Colonic mucosa (tissue), 4 donors: Measurements from ENCODE around the gene OLFML2A. TPM values are rescaled to one million over a fixed set of nuclear protein-coding genes. Genes with fewer than 3 reads are reported as not detected.

Source experiments
- DNase-seq: peaks from one replicate; pipeline ENCODE4 v3.0.0-alpha.2; 2020
- H3K27ac ChIP-seq: fragments of 200-600 bp; one replicate; pipeline ENCODE4 v1.8.0; 2021
- H3K27me3 ChIP-seq: fragments of 200-600 bp; one replicate; pipeline ENCODE4 v1.8.0; 2021
- H3K36me3 ChIP-seq: fragments of 200-600 bp; one replicate; pipeline ENCODE4 v1.8.0; 2021
- H3K4me1 ChIP-seq: fragments of 200-600 bp; one replicate; pipeline ENCODE4 v1.8.0; 2021; ENCODE audit warnings: mild to moderate bottlenecking
- H3K4me3 ChIP-seq: fragments of 200-600 bp; one replicate; pipeline ENCODE4 v1.8.0; 2021
- H3K9ac ChIP-seq, 2 donors: one replicate each; pipeline ENCODE4 v1.7.0; 2013; ENCODE audit warnings: control low read depth in 2 of 2, low read depth in 2 of 2, low read length in 2 of 2
- H3K9me3 ChIP-seq: fragments of 200-600 bp; one replicate; pipeline ENCODE4 v1.8.0; 2021
- CTCF ChIP-seq: fragments of 200-600 bp; IDR thresholded peaks from one replicate; pipeline ENCODE4 v1.8.0; 2022; ENCODE audit warnings: antibody characterized with exemption, mild to moderate bottlenecking
- intact Hi-C: fragments of 100-400 bp; cut with DNase I; formaldehyde crosslinking; loops from one replicate; pipeline ENCODE4 v1.14.1; 2022
- total RNA-seq, 2 donors: library from RNA; stranded (reverse); fragmentation: NEBNext Ultra II Directional in 1 of 2; extraction: Animal tissue kit (Norgen Biotek cat#: 25700) in 1 of 2; gene quantifications; one replicate each; pipeline ENCODE4 v1.2.1, GENCODE V29; 2021
- donor health status: healthy.
- donor health status: DM: no; HTN: no; CAD: no.
- donor health status: DM: no; HTN: no; CAD: no.

OLFML2A gene
- total RNA-seq, 2 donors from 2014 or later, result 2.9 to 12.1 TPM

GRCh38 chr9:124794902-124795491 lies 18.1 kb downstream of the OLFML2A start:
- H3K9me3 ChIP-seq, result no peaks in the 10 kb centered on the region
- H3K27ac ChIP-seq, result no peak overlapping the region
- peak; percentile 22 for TF ChIP-seq CTCF
- no peak overlapping the region for H3K9ac ChIP-seq
- no peak overlapping the region for H3K4me3 ChIP-seq
- no peaks in the 10 kb centered on the region for H3K4me1 ChIP-seq
- intact Hi-C loops, result no loop called here
- no peaks in the 10 kb centered on the region for H3K36me3 ChIP-seq
- no peaks in the 10 kb centered on the region for H3K27me3 ChIP-seq
- no peak for DNase-seq

- intact Hi-C loops, result no loop called here
- Histone ChIP-seq H3K4me3 (no peak overlapping the region), H3K27ac (no peak overlapping the region), H3K9ac (no peak overlapping the region), H3K27me3 (no peaks in the 10 kb centered on the region), H3K4me1 (no peaks in the 10 kb centered on the region), H3K9me3 (no peaks in the 10 kb centered on the region), H3K36me3 (no peaks in the 10 kb centered on the region)
- DNase-seq, result no peak
- TF ChIP-seq CTCF, result no peak
Observed at GRCh38 chr9:124795881-124796431, 19.0 kb downstream of the OLFML2A start.

GRCh38 chr9:124797343-124798103 lies 20.6 kb downstream of the OLFML2A start:
- Histone ChIP-seq H3K27ac (no peak overlapping the region), H3K27me3 (no peaks in the 10 kb centered on the region), H3K9ac (no peak overlapping the region), H3K36me3 (no peaks in the 10 kb centered on the region), H3K9me3 (no peaks in the 10 kb centered on the region), H3K4me3 (no peak overlapping the region), H3K4me1 (no peaks in the 10 kb centered on the region)
- TF ChIP-seq CTCF, result no peak
- intact Hi-C loops, result no loop called here
- DNase-seq, result no peak

GRCh38 chr9:124799274-124800006 lies 22.5 kb downstream of the OLFML2A start:
- Histone ChIP-seq H3K4me1 (no peaks in the 10 kb centered on the region), H3K4me3 (no peak overlapping the region), H3K27me3 (no peaks in the 10 kb centered on the region), H3K9ac (no peak overlapping the region), H3K36me3 (no peaks in the 10 kb centered on the region), H3K9me3 (no peaks in the 10 kb centered on the region), H3K27ac (no peak overlapping the region)
- TF ChIP-seq CTCF, result no peak
- DNase-seq, result no peak
- intact Hi-C loops, result no loop called here

- Histone ChIP-seq H3K27ac (no peak overlapping the region), H3K9me3 (no peaks in the 10 kb centered on the region), H3K9ac (no peak overlapping the region), H3K27me3 (no peaks in the 10 kb centered on the region), H3K36me3 (no peaks in the 10 kb centered on the region), H3K4me1 (no peaks in the 10 kb centered on the region), H3K4me3 (no peak overlapping the region)
- intact Hi-C loops, result no loop called here
- TF ChIP-seq CTCF, result no peak
- no peak for DNase-seq
Observed at GRCh38 chr9:124800306-124801259, 23.6 kb downstream of the OLFML2A start.
